ENCODE results near the gene SLN.
"Not testable (repeated sequence)": the region's sequence is repeated elsewhere in the genome, so short reads cannot be mapped to it uniquely, and the experiment has no call there.

SLN gene

DNA sequence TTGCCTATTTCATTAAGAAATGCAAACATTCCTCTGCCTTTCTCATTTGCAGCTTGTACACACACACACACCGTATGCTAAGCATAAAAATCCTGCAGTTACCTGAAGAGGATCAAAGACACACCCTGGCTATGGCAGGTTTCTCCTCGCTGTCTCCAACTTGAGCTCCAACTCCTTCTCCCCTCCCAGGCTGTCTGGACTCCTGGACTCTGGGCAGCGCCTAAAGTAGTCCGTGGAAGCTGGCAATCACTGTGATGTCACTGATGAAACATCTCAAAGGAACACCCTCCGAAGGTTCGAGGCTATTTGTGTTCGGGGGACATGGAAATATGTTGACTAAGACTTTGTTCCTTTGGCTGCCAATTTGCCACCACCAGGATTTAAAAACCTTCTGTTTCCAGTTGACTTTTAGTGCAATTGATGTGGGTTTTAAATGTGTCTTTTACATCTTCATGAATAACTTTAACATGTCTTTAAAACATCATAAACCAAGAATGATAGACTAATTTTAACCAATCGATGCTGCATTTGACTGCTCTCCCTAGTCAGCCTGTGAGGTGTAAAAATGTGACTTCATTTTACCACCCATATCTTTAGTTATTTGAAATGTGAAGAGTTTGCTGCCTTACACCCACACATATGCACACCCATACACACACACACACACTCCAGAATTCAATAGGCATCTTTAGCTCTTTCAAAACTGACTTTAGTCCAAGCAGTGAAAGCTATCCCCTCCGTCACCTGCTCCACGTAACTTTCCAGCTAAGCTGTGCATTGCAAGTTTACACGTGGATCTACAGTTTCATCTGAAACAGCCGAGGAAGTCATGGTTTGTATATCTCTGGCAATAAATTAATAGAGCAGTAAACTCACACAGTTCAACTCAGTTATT lies at the start of gene SLN:
Gene SLN, minus strand, starts transcription at position 196 of the 895 bp plus-strand sequence.
- no peak for DNase-seq (ENCODE audit: low spot score)
- Mint-ChIP-seq H3K9me3 (no peaks in the 10 kb centered on the region), H3K27me3 (ENCODE audit: low read depth) (peaks cover 18% of the 10 kb centered on the region), H3K4me3 (no peak within 1 kb of the TSS), H3K27ac (no peak within 1 kb of the TSS), H3K4me1 (ENCODE audit: low read depth) (no peaks in the 10 kb centered on the region), H3K36me3 (ENCODE audit: low read depth) (no peaks in the 10 kb centered on the region)

DNA sequence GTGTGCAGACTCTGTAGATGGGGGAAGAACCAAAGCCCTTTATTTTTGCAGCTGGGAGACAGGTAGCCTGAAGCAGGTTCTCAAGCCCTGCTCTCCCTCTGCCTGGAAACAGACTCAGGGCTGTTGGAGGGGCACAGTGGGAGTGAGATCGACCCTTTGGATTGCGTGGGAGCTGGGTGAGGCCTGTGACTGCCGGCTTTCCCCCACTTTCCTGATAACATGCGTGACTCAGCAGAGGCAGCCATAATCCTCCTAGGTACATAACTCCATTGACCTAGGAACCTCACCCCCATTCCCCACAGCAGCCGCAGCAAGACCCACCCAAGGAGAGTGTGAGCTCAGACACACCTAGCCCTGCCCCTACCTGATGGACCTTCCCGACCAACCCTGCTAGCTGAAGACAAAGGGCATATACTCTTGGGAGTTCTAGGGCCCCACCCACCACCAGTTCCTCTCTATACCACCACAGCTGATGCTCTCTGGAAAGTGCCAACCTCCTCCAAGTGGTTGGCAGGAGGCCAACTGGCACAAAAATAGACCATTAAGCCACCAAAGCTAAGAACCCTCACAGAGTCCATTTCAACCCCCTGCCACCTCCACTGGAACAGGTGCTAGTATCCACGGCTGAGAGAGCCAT lies 47.0 kb upstream of the SLN start:
- not testable (repeated sequence) for H3K36me3 Mint-ChIP-seq (ENCODE audit: low read depth); DNase-seq (ENCODE audit: low spot score)
- H3K27me3 Mint-ChIP-seq (ENCODE audit: low read depth): peaks cover 16% of the 10 kb centered on the region

DNA sequence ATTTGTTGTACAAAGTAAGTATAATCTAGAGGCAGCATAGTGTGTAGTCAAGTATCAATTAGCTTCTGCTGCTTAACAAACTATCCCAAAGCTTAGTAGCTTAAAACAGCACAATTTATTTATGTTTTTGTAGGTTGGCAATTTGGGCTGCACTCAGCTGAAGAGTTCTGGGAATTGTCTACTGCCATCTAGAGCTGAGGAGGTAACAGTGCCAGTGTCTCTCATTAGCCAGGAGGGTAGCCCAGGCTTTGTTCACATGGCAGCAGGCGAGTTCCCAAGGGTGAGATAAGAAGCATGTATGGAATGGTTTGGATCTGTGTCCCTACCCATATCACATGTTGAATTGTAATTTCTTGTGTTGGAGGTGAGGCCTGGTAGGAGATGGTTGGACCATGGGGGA lies 45.8 kb upstream of the SLN start:
- Mint-ChIP-seq H3K4me1 (ENCODE audit: low read depth) (no peaks in the 10 kb centered on the region), H3K9me3 (no peaks in the 10 kb centered on the region), H3K4me3 (no peak overlapping the region), H3K36me3 (ENCODE audit: low read depth) (no peaks in the 10 kb centered on the region), H3K27me3 (ENCODE audit: low read depth) (peaks cover 11% of the 10 kb centered on the region), H3K27ac (no peak overlapping the region)
- DNase-seq (ENCODE audit: low spot score): no peak

More for the DNA sequence above, 47.0 kb upstream of the SLN start:
- not testable (repeated sequence) for H3K4me1 Mint-ChIP-seq (ENCODE audit: low read depth); H3K9me3 Mint-ChIP-seq; H3K27ac Mint-ChIP-seq; H3K4me3 Mint-ChIP-seq

DNA sequence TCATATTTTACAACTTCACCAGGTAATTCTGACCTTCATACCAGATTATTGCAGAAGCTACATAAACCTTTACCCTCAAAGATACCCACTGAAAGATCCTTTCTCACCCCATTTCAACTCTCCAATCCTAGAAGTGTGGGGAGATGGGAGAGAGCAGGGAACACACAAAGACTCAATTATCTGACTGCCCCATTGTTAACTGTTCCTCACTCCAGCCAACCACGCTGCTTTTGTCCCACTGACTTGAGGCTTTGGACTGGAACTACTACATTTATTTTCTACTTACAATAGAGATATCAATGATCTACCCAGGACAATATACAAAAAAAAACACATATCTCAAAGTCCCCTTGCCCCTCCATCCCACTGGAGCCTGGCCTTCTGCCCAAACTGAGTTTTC lies 44.7 kb upstream of the SLN start:
- Mint-ChIP-seq H3K27me3 (ENCODE audit: low read depth) (peaks cover 7% of the 10 kb centered on the region), H3K36me3 (ENCODE audit: low read depth) (no peaks in the 10 kb centered on the region), H3K4me3 (no peak overlapping the region), H3K4me1 (ENCODE audit: low read depth) (no peaks in the 10 kb centered on the region), H3K27ac (no peak overlapping the region), H3K9me3 (no peaks in the 10 kb centered on the region)
- no peak for DNase-seq (ENCODE audit: low spot score)

DNA sequence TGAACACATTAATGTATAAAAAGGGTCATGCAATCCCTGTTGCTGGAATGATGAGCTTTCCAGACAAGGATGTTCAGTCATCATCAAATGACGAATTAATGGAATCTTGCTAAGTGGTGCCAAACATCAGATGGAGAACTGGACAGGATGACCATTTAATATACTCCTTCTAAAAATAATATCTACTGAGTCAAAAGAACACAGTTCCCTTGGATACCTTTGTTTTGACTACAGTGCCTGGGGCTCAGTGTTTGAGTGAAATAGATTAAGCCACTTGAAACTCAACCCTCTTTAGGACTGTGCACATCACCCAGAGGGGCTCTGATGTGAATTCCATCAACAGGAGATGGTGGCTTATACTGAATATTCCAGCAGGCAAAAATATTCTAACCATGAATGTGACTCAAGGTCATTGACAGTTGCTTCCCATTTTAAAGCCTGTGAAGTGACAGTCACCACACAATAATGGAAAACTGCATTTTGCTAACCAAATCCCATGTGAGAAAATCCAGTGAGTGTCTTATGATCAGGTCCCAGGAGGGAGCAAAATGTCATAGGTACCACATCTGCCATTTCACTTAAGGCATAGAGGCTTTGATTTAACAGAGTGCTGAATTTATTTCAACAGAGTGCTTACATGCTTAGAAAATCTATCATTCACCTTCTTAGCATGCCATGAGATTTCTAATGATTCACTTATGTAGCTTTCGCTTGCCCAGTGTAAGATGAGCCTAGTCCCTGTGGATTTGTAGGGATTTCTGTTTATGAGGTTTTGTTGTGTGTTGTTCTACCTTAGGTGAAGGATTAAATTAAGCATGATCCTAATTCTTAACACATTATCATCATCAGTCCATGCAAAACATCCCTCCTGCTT lies 41.3 kb upstream of the SLN start:
- H3K27ac Mint-ChIP-seq: no peak overlapping the region
- H3K9me3 Mint-ChIP-seq: no peaks in the 10 kb centered on the region
- H3K4me1 Mint-ChIP-seq (ENCODE audit: low read depth): no peaks in the 10 kb centered on the region
- no peak for DNase-seq (ENCODE audit: low spot score)
- no peak overlapping the region for H3K4me3 Mint-ChIP-seq
- no peaks in the 10 kb centered on the region for H3K36me3 Mint-ChIP-seq (ENCODE audit: low read depth)
- H3K27me3 Mint-ChIP-seq (ENCODE audit: low read depth): peaks cover 6% of the 10 kb centered on the region

DNA sequence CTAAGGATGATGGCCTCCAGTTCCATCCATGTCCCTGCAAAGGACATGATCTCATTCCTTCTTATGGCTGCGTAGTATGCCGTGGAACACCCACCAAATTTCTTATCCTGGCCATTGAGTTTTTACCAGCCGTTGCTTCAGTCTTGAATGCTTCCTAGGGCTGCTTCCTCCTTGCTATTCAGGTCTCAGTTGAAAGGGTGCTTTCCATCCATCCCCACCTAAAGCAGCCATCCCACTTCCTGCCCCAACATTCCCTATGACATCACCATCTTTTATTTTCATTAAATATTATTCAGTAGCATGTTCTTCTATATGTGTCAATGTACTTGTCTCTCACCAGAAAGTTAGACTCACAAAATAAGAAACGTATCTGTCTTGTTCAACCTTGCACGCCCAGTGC lies 40.7 kb upstream of the SLN start:
- H3K36me3 Mint-ChIP-seq (ENCODE audit: low read depth): no peaks in the 10 kb centered on the region
- H3K27me3 Mint-ChIP-seq (ENCODE audit: low read depth): peaks cover 9% of the 10 kb centered on the region
- H3K4me1 Mint-ChIP-seq (ENCODE audit: low read depth): no peaks in the 10 kb centered on the region

DNA sequence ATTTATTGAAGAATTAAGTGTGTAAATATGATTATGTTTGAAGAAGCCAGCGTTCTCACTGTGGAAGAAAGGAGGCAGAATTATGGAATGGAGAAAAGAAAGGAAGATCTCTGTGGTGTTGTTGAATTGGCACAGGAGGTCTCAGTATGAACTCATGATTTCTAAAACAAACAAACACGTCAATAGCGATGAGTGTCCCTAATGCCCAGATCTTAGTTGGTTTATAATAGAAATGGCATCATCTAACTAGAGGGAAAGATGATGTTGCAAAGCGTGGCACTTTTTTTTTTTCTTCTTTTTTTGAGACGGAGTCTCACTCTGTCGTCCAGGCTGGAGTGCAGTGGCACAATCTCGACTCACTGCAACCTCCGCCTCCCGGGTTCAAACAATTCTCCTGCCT lies 39.2 kb upstream of the SLN start:
- no peaks in the 10 kb centered on the region for H3K36me3 Mint-ChIP-seq (ENCODE audit: low read depth)
- H3K4me3 Mint-ChIP-seq: no peak overlapping the region
- H3K27me3 Mint-ChIP-seq (ENCODE audit: low read depth): peaks cover 5% of the 10 kb centered on the region
- no peaks in the 10 kb centered on the region for H3K9me3 Mint-ChIP-seq
- no peak overlapping the region for H3K27ac Mint-ChIP-seq
- H3K4me1 Mint-ChIP-seq (ENCODE audit: low read depth): no peaks in the 10 kb centered on the region
- no peak for DNase-seq (ENCODE audit: low spot score)

More for the DNA sequence above, 40.7 kb upstream of the SLN start:
- H3K4me3 Mint-ChIP-seq: no peak overlapping the region
- no peak for DNase-seq (ENCODE audit: low spot score)
- H3K9me3 Mint-ChIP-seq: no peaks in the 10 kb centered on the region
- no peak overlapping the region for H3K27ac Mint-ChIP-seq

DNA sequence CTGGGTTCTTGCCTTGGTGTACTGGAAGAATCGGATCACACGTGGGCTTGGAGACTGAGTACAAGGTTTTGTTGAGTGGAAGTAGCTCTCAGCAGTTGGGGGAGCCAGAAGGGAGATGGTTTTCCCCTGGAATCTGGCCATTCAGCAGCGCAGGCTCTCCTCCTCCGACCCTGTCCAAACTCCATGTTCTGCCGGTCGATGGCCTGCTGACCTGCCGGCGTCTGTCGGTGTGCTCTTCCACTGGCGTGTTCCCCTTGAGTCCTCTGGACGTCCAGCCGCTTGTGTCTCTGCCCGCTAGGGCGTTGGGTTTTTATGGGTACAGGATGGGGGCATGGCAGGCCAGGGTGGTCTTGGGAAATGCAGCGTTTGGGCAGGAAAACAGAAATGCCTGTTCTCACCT lies 38.5 kb upstream of the SLN start:
- Mint-ChIP-seq H3K4me1 (ENCODE audit: low read depth) (no peaks in the 10 kb centered on the region), H3K9me3 (no peaks in the 10 kb centered on the region), H3K27me3 (ENCODE audit: low read depth) (peaks cover 7% of the 10 kb centered on the region), H3K36me3 (ENCODE audit: low read depth) (no peaks in the 10 kb centered on the region), H3K4me3 (no peak overlapping the region), H3K27ac (no peak overlapping the region)
- no peak for DNase-seq (ENCODE audit: low spot score)

DNA sequence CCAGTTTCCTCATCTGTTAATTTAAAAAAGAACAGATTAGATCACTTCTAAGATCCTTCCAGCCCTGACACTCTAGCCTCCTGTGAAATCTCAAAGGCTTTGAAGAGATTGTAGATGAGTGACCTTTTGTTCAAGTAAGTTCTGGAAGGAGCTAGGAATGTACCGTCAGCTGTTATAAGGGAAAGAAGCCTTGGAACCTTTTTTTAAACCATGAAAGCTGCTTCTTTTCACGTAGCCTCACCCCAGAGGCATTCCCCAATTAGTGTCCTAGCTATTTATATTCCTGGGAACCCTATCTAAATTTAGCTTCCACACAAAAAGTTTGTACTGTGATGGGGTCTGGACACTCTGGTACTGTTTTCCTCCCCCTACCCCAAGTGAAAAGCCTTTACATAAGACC lies 35.8 kb upstream of the SLN start:
- Mint-ChIP-seq H3K36me3 (ENCODE audit: low read depth) (no peaks in the 10 kb centered on the region), H3K27me3 (ENCODE audit: low read depth) (peaks cover 8% of the 10 kb centered on the region), H3K27ac (no peak overlapping the region), H3K4me1 (ENCODE audit: low read depth) (no peaks in the 10 kb centered on the region), H3K4me3 (no peak overlapping the region), H3K9me3 (no peaks in the 10 kb centered on the region)
- DNase-seq (ENCODE audit: low spot score): no peak

DNA sequence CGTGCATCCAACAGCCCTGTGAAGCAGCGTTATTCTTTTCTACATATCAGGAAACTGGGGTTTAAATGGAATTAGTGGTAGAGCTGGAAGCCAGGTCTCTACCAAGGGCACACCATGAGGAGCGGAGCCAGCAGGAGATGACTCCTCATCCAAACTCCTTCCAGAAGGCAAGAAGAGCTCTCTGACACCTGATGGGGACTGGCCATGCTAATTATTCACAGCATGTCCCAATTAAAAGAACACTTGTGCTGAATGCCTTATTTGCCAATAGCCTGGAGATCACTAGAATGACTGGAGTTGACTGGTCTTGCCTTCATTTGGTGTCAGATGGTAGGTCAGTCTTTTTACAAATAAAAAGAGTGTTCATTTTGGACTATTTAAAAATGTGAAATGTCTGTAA lies 32.9 kb upstream of the SLN start:
- H3K27ac Mint-ChIP-seq: no peak overlapping the region
- H3K9me3 Mint-ChIP-seq: no peaks in the 10 kb centered on the region
- H3K36me3 Mint-ChIP-seq (ENCODE audit: low read depth): no peaks in the 10 kb centered on the region
- H3K4me3 Mint-ChIP-seq: no peak overlapping the region
- DNase-seq (ENCODE audit: low spot score): no peak
- no peaks in the 10 kb centered on the region for H3K4me1 Mint-ChIP-seq (ENCODE audit: low read depth)
- peaks cover 8% of the 10 kb centered on the region for H3K27me3 Mint-ChIP-seq (ENCODE audit: low read depth)

DNA sequence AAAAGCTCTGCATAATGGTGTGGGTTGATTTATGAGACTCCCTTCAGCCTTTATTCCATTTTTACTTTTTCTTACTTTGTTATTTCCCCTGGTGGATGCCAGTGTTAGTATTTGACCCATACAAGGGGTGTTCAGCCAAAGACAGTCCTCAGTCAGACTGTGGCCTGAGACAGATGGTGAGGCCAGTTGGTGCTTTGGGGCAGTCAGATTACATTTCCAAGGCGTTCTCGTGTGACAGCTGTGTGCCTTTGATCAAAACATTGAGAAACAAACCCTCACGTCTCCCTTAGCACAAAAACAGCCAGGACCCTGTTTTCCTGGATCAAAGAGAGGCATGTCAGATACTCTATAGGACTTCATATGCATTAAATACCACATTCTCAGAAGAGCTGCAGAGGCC lies 31.3 kb upstream of the SLN start:
- no peak for DNase-seq (ENCODE audit: low spot score)
- H3K4me1 Mint-ChIP-seq (ENCODE audit: low read depth): no peaks in the 10 kb centered on the region
- H3K9me3 Mint-ChIP-seq: no peaks in the 10 kb centered on the region
- H3K4me3 Mint-ChIP-seq: no peak overlapping the region
- H3K27ac Mint-ChIP-seq: no peak overlapping the region
- no peaks in the 10 kb centered on the region for H3K36me3 Mint-ChIP-seq (ENCODE audit: low read depth)
- H3K27me3 Mint-ChIP-seq (ENCODE audit: low read depth): peaks cover 9% of the 10 kb centered on the region

DNA sequence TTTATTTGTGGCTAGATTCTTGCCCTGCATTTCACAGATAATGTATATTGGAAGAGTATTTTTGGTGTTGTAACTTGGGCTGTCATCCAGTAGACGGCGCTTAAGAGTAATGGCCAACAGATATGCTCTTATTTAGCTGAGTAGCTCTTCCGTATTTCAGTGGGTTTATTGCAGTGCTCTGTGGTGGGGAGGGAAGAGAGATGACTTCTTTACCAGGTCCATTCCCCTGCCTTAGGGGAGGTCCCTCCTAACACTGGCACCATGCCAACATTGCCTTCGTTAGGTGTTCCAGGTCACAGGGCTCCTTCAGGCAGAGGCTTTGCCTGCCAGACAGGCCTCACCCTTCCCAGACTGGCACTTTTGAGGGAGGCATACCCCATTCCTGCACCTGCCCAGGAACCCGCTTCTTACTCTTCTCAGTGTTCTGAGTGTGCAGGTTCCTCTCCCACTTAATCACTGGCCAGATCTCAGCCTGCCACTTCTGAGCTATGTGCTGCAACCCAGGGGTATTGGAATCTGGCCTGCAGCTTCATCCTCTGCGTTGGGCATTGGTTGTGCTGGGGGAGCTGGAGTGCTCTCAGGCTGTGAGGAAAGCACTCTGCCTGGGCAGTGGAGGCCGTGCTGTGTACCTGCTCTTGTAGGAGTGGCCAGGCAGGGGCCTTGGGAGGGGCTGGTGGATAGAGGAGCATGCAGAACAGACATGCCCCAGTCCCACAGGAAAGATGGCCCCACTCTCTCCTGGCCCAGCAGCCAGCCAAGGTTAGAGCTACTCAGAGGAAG lies 29.4 kb upstream of the SLN start:
- Mint-ChIP-seq H3K27ac (no peak overlapping the region), H3K4me1 (ENCODE audit: low read depth) (no peaks in the 10 kb centered on the region), H3K4me3 (no peak overlapping the region)

DNA sequence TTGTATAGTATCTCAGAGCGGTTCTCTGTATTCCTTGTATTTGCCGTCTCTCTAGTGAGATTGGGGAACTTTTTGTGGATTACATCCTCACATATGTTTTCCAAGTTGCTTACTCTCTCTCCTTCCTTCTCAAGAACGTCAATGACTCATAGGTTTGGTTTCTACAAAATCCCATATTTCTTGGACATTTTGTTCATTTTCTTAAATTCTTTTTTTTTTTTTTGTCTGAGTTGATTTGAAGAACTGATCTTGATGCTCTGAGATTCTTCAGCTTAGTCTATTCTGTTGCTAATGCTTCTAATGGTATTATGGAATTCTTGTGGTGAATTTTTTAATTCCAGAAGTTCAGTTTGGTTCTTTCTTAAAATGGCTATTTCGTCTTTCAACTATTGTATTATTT lies 28.4 kb upstream of the SLN start:
- Mint-ChIP-seq H3K27ac (no peak overlapping the region), H3K4me3 (no peak overlapping the region), H3K36me3 (ENCODE audit: low read depth) (no peaks in the 10 kb centered on the region), H3K4me1 (ENCODE audit: low read depth) (no peaks in the 10 kb centered on the region), H3K27me3 (ENCODE audit: low read depth) (peaks cover 6% of the 10 kb centered on the region), H3K9me3 (no peaks in the 10 kb centered on the region)
- DNase-seq (ENCODE audit: low spot score): no peak

More for the DNA sequence above, 29.4 kb upstream of the SLN start:
- DNase-seq (ENCODE audit: low spot score): no peak
- H3K36me3 Mint-ChIP-seq (ENCODE audit: low read depth): no peaks in the 10 kb centered on the region
- H3K9me3 Mint-ChIP-seq: no peaks in the 10 kb centered on the region
- peaks cover 6% of the 10 kb centered on the region for H3K27me3 Mint-ChIP-seq (ENCODE audit: low read depth)

Measured in T-helper 2 cell treated with Interferon-gamma antibody and Interleukin-4, amounts not matched to agents 5 μg/mL and 100 μg/mL, for 36 hours (primary cell).